Hypothalamus (tissue), 51 donors: ENCODE measurements around the gene FAM171A1.
A peak's percentile ranks its signal among the peaks of the same experiment; 100 is the strongest.
"Not testable (repeated sequence)": the region's sequence is repeated elsewhere in the genome, so short reads cannot be mapped to it uniquely, and the experiment has no call there.

ENCODE experiments used
- DNase-seq, 51 donors: peaks; one replicate each; lab custom pipeline; 2025; lab: John Stamatoyannopoulos, UW

The FAM171A1 gene

DNA sequence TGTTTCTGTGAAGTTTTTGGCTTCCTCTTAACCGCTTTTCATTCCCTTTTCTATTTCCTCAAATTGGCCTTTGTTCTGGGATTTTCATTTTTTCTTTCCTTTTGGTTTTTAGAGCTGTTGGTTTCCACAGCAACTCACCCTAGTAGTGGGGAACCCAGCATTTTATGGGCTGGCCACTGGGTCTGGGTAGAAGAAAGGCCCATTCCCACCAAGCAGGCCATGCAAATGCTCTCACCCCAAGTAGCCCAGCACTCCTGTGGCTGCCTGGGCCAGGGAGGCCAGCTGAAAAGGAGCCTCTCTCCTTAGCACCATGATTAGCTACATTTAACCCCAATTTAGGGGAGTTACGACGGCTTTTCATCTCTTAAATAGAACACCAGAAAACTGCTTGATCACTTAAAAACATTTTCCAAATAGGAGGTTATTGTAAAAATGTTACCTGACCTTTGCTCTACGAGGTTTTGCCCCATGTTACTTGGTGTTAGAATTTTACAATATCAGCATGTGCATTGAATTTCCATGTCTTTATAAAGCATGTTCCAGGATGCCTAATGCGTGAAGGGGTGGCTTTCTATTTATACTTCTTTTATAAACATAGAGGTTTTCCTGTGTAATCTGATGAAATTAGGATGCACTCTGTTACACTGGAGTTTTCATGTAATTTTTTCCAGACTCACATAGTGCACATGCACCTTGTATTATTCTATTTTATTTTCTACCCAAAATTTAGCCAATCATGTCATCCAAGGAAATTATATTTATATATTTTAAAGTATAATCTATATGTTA, 75.4 kb downstream of the FAM171A1 start:
- DNase-seq: peak in 18 of 51 donors; percentile 10 to 69 (median 40)

DNA sequence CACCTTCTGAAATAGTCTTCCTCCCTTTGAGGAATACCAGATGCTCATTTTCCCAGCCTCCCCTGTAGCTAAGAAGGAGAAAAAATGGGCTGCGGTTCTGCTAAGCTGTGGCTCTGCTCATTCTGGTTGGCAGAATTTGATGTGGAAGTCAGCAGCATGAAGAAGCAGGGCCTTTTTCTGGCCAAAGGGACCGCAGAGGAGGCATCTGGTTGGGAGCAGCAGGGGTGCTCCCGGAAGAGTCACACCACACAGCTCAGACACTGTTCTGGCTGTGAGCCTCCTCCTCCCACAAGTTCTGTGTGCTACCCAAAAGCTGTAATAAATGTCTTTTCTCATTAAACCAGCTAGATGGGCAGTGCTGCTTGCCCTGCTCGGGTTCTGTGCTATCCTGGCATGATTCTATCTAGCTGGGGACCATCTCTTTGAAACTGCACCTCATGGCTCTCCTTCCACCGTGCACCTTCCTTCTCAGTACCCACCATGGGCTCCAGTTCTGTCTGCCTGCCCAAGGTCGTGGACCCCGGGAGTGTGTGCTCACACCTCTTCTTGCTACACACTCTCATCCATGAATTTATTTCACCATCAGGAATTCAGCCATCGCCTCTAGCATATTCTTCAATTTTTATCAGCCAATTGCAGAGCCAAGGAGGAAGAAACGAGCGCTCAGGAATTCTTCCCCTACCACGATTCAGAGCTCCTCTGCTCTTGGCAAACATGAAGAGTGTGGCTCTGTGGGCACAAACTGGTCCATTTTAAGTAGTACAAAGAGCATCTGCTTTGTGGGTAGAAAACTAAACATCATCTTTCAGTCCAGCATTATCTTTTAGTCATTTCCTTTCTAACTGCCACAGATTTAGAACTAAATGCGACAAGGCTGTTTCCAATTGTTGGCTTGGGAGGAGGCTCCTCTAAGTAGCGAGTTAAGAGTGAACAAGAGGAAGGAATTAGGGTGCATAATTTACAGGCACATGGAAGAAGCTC, 76.9 kb downstream of the FAM171A1 start:
- peak in 23 of 51 donors; percentile 9 to 70 (median 30) for DNase-seq

GRCh38 chr10:15290671-15291070, 80.4 kb downstream of the FAM171A1 start:
- DNase-seq: no peak

- DNase-seq: no peak
These were observed 80.9 kb downstream of the FAM171A1 start for GRCh38 chr10:15290150-15290549.

DNA sequence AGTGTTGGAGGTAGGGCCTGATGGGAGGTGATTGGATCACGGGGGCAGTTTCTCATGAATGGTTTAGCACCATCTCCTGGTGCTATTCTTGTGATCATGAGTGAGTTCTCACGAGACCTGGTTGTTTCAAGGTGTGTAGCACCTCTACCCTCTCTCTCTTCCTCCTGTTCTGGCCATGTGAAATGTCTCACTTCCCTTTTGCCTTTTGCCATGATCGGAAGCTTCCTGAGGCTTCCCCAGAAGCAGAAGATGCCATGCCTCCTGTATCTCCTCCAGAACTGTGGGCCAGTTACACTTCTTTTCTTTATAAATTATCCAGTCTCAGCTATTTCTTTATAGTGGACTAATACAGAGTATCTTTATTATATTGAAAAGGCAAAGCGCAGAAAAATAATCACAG, 90.1 kb downstream of the FAM171A1 start:
- no peak for DNase-seq

GRCh38 chr10:15280462-15280861, 90.6 kb downstream of the FAM171A1 start:
- DNase-seq: no peak

- DNase-seq: no peak
These were observed 91.9 kb downstream of the FAM171A1 start for GRCh38 chr10:15279236-15279635.

- no peak for DNase-seq
These were observed 92.3 kb downstream of the FAM171A1 start for GRCh38 chr10:15278786-15279185.

DNA sequence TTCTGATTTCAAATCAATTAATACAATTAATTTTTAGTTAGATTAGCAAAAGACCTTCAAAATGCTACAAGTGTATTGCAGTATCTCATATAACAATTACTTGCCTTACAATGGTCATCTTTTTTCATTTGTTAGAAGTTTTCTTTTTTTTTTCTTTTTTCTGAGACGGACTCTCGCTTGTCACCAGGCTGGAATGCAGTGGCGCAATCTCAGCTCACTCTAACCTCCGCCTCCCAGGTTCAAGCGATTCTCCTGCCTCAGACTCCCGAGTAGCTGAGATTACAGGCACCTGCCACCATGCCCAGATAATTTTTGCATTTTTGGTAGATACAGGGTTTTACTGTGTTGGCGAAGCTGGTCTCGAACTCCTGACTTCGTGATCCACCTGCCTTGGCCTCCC, 95.0 kb downstream of the FAM171A1 start:
- DNase-seq: not testable (repeated sequence)

DNA sequence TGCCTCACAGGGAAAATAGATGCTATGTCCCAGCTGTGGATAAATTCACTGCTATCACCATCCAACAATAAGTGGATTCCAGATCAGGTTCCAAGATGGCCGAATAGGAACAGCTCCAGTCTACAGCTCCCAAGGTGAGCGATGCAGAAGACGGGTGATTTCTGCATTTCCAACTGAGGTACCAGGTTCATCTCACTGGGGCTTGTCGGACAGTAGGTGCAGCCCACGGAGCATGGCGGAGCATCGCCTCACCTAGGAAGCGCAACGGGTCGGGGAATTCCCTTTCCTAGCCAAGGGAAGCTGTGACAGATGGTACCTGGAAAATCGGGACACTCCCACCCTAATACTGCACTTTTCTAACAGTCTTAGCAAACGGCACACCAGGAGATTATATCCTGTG, 101.3 kb downstream of the FAM171A1 start:
- not testable (repeated sequence) for DNase-seq

GRCh38 chr10:15267496-15267895, 103.6 kb downstream of the FAM171A1 start:
- no peak for DNase-seq

GRCh38 chr10:15266117-15266516, 105.0 kb downstream of the FAM171A1 start:
- DNase-seq: no peak

DNA sequence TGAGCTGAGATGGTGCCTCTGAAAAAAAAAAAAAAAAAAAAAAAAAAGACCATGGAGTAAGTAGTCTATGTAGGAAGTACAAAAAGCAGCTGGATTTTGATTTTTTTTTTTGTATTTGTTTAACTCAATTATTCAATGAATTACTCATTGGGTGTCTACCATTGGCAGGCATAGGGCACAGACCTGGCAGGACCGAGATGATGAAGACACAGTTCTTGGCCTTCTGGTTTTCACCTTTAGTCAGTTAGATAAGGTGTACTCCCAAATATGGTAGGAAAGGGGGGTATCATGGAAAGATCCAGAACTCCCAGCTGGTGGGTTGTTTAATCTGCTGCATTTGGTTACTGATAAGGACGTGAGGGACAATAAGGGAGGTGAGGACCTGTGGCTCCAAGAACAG, 105.5 kb downstream of the FAM171A1 start:
- DNase-seq: no peak

- DNase-seq: no peak
These were observed 106.0 kb downstream of the FAM171A1 start for GRCh38 chr10:15265056-15265455.

DNA sequence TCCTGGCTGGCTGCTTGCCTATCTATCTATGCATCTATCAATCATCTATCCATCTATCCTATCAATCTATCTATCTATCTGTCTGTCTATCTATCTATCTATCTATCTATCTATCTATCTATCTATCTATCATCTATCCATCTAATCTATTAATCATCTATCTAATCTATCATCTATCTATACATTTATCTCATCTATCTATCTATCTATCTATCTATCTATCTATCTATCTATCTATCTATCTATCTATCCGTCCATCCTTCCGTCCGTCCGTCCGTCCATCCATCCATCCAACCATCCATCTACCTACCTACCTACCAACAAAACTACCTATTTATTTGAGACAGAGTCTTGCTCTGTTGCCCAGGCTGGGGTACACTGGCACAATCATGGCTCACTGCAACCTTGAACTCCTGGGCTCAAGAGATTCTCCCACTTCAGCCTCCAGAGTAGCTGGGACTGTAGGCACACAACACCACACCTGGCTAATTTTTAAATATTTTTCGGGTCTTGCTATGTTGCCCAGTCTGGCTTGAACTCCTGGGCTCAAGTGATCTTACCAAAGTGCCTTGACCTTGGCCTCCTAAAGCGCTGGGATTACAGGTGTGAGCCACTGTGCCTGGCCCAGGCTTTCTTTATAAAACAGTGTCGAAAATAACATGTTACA, 107.3 kb downstream of the FAM171A1 start:
- no peak for DNase-seq

DNA sequence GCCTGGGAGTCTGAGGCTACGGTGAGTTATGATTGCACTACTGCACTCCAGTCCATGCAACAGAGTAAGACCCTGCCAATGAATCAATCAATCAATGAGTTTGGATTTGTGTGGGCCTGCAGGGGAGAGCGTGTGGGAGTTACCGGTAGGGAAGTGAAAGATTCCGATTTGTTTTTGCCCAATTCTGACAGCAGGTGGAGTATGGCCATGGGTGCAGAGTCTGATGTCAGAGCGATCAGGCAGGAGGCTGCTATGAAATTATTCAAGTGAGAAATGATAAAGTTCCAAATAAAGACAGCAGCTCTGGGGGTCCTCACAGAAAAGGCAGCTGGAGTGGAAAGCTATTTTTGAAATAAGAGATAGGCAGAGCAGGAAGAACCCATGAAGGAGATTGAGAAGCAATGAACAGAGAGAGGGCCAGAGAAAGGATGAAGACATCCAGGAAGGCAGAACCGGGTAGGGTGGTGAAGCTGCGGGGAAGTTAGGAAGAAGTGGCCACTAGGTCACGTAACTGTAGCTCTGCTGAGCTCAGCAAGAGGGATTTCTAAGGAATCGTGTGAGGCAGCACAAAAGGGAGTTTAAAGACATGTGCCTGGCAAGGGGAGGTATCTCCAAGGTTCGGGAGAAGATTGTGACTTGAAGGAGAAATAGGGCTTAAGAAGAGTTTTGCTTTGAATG, 108.9 kb downstream of the FAM171A1 start:
- peak in 8 of 51 donors; percentile 11 to 34 (median 16) for DNase-seq

DNA sequence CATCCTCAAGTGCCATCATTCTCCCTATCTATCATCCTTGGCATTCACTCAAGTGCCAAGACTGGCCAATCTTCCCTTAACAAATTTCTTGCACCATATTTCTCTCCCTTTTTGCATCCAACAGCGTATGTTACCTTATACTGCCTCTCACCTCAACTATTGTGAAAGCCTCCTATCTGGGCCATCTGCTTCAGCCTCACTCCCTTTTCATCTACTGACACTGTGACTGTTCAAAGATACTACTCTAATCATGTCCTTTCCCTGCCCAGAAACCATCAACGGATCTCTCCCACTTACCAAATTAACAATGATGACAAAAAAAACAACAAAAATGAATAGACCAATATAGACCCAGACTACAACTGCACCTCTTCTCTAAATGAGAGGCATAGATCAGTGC, 112.0 kb downstream of the FAM171A1 start:
- DNase-seq: no peak

- no peak for DNase-seq
These were observed 112.8 kb downstream of the FAM171A1 start for GRCh38 chr10:15258255-15258654.

- no peak for DNase-seq
These were observed 115.1 kb downstream of the FAM171A1 start for GRCh38 chr10:15255961-15256360.
